Stimulated activated CD4-positive, alpha-beta T cell treated with anti-CD3 and anti-CD28 coated beads, Interleukin-4, amount 100 ng/mL, for 24 hours (primary cell): ENCODE results near the gene SHOC1.
"Not testable (repeated sequence)": the region's sequence is repeated elsewhere in the genome, so short reads cannot be mapped to it uniquely, and the experiment has no call there.

Experiments
- DNase-seq: peaks from one replicate; pipeline ENCODE4 v3.0.0-alpha.2; 2020

Gene SHOC1

DNA sequence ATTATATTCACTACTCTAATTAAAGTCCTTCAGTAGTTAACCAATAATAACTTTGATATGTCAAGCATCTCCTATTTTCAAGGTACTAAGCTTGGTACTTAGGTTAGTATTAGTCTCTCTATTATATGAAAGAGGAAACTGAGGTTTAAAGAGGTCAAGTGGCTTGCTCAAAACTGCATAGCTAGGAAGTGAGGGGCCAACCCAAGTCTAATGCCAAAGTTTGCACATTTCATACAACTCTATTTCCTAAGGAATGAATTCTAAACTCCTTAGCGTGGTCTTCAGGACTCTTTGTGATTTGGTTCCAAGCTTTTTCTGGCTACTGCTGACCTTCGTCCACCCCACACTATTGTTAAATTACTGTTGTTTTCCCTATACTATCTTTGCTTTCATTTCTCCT lies 9.9 kb upstream of the SHOC1 start:
- no peak for DNase-seq

DNA sequence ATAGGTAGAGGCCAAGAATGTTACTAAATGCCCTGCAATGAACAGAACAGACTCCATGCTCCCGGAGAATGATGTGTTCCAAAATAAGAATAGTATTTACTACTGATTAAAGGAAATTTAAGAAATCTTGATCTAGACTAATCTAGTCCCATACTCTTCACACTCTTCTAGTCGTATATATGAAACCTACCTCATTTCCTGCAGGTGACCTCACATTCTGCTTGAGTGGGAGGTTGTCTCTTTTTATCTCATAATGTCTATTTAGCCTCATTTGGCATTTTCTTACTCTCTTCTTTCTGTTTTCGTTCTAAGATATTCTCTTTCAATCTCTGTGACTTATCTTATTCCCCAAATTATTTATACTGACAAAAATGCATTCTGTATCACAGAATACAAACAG lies 9.2 kb upstream of the SHOC1 start:
- peak; percentile 28 for DNase-seq

DNA sequence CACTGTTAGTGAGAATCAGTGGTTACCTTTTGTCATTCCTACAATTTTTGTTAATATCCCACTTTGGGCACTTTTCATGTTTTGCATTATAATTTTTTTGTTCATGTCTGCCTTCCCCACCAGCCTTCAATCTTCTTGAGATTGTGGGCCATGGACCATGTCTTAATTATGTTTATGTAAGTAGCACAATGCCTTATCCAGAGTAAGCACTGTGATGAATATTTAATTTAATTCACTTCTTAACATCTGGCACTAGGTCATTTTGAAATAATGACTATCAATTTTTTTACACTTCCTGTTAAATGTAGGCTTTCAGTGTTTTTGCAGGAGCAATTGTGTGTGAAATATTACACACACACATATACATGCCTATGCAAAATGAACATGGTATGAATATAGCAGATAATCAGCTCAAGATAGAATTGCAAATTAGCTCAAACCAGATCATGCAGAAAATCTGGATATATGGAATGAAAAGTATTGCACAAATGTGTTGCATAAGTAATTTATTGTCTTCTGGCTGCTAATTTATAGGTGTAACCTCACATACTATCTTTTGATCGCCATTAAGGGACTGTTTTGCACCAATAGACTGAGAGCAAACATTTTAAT lies 5.3 kb upstream of the SHOC1 start:
- no peak for DNase-seq

DNA sequence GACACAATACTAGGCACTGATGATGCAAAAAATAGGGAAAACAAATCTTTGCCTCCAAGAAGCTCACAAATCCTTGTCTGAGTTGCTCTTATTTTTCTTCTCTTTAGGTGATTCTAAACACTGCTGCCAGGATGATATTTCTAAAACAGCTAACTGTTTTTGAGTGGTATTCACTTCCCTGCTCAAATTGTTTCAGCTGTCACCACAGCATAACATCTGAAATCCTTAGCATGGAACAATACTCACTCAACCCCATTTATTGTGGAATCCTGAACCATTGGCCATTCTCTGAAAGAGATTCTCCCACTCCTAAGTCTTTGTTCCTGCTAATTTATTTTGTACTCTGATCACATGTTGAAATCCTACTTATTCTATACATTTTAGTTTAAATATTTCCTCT lies 4.8 kb upstream of the SHOC1 start:
- no peak for DNase-seq

DNA sequence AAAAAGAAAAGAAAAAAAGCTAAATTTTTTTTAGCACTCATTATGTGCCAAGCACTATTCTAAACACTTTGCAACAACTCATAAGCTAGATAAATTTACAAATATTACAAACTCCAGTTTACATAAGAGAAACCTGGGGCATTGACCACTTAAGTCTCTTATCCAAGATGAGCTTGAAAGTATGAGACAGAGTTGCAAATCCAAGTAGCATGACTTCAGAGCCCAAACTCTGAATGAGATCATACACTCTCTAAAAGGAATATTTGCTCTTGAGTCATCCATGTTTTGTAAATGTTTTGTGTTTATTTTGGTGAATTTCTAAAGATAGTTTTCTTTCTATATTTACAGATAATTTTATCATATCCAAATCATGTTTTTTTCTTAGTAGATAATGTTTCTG lies 4.0 kb upstream of the SHOC1 start:
- DNase-seq: no peak

DNA sequence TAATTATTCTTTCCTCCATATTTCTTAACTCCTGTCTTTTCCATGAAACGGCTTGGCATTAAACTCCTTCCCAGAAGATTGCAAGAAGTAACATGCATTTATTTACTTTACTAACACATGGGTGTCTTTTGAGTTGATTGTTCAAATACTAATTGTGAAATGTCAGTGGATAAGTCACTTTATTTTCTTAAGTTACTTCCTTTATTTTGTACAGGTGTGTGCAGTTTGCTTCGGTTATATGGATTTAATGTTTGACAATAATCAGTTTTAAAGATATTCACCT lies 761 bp upstream of the SHOC1 start:
- DNase-seq: no peak

DNA sequence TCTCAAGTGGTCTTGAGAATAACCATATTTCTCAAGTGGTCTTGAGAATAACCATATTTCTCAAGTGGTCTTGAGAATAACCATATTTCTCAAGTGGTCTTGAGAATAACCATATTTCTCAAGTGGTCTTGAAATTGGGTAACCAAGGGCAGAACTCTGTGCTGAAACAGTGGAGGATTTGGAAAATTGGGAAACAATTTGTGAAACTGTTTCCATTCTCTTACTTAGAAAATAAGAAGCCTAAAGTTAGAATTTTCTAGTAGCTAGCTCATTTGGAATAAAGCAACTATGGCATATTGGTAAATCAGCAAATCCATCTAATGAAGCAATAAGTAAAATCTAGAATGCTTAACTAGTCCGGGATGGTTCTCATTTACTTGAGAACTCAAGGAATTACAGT lies 2.9 kb downstream of the SHOC1 start:
- not testable (repeated sequence) for DNase-seq

DNA sequence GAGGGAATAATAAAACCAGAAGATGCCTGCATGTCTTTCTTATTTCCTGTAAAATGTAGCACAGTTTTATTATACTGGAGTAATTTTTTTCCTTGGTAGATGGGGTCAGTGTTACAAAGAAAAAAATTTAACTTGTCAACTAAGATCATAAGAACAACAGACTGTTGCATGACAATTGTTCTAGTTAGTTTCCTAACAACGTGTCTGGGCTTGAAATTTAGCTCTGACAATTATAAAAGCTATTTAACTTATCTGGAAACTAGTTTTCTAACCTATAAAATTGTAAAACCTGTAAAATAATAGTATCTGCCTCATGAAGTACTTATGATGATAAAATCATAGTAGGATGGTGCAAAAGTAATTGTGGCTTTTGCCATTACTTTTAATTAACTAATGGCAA lies 4.9 kb downstream of the SHOC1 start:
- no peak for DNase-seq

DNA sequence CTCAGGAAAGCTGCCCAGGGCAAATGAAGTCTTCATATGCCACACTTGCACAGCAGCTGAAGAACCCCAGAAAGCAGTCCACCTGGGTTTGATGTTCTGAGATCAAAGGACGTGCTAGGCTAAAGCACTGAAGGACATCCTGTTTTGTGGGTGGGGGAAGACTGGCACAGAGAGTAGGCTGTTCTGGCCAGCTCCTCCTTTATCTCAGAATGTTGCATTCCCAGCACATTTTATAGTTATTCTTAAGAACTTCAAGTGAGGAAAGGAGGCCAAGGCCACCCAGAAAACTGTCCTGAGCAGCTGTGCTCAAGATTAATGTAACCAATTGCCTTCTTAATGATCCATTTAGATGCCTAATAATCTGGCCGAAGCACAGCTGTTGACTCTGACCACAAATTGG lies 10.9 kb downstream of the SHOC1 start:
- DNase-seq: no peak

DNA sequence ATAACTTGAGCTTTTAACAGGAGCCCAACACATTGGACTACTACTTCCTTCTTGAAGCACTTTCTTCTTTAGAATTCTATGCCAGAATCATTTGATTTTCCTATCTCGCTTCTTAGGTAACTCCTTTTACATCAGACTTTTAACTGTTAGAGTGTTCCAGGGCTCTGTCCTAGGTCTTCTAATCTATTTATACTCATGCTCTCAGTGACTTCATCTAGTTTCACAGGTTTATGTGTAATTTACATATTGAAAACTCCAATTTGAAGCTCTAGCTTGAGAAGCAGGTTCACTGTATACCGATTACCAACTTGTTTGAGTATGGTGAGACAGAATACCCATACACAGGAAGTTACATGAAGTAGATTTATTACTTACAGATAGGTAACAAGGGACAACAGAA lies 11.3 kb downstream of the SHOC1 start:
- no peak for DNase-seq

DNA sequence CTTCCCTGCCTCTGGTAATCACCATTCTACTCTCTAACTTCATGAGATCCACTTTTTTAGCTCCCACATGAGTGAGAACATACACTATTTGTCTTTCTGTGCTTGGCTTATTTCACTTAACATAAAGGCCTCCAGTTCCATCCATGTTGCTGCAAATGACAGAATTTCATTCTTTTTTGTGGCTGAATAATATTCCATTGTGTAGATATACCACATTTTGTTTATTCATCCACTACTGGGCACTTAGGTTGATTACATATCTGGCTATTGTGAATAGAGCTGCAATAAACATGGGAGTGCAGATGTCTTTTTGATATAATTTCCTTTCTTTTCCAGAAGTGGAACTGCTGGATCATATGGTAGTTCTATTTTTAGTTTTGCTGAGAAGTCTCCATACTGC lies 28.7 kb downstream of the SHOC1 start:
- no peak for DNase-seq

DNA sequence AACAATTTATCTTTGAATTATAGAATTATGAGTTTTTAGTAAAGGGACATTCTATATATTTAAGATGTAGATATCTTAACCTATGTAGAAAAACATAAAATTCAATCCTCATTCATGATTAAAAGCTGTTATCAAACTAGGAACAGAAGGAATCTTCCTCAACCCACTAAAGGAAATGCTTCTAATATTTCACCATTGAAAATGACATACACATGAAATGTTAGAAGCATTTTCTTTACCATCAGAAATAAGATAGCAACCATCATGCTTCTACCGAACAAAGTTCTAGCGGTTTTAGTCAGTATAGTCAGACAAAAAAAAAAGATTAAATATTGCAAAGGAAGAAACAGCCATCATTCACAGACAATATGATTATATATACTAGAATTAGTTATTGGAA lies 32.2 kb downstream of the SHOC1 start:
- no peak for DNase-seq

DNA sequence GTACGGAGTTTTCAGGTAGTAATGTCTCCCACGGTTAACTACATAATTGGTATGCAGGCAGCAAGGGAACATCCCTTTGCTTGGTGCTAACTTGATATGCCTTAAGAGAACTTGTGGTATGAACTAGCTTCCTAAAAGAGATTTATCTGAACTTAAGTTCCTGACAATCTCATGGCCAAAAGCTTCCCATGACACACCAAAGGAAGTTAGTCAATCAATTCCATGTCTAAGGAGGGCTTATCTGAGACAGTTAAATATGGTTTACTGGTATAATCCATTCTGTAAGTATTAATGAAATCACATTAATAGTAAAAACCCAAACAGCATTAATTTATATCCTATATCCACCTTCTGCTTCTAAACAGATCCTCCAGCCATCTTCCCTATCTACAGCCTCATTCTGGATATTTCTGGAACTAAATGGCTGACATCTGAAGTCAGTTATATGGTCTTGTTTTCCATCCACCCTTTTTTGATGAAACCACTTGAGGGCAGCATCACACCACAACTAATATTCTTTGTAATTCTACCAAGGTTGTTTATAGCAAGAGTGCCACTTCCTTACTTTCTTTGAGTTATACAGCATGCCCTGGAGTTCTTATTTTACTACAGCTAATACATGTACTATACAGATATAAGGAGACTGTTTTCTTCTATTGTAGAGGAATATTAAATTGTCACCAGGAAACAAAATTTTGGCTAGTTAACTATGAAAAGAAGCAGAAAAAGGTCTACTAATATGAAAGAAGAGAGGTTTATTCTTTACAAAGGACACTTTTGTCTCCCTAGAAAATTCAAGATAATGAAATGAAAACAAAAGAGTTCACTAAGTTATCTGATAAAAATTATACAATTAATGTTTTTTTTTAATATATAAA lies 34.7 kb downstream of the SHOC1 start:
- peak; percentile 69 for DNase-seq

DNA sequence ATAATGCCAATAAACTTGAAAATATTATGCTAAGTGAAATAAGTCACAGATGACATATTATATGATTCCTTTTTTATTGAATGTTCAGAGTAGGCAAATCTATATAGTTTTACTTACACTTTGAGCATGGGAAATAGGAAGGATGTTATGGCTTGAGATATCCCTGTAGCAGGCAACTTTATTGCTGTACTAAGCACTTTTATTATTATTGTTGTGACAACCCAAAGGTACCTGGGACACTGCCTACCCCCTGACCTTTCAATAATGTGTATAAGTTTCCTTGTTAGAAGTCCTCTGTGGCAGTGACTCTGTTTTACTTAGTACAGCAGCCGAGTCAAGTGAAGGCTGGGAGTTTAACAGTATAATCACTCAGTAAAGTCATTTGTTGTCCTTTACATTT lies 39.9 kb downstream of the SHOC1 start:
- DNase-seq: no peak

DNA sequence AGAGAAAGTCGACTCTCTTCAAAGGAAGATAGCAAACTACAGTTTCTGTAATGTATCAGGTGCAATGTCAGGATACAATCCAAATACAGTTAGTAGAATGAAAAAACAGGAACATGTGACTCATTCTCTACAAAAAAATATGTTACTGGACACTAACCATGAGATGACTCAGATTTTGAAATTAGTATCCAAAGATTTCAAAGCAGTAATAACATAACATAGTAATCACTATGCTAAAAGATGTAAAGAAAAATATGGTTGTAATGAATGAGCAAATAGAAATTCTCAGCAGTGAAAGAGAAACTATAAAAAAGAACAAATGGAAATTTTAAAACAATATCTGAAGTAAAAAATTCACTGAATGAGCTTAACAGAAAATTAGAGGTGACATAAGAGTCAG lies 42.3 kb downstream of the SHOC1 start:
- DNase-seq: no peak
